Osteocyte (in vitro differentiated cells): ENCODE data around the gene ARL11. TPM values are rescaled to one million over a fixed set of nuclear protein-coding genes. Genes with fewer than 3 reads are reported as not detected.

Experiments used
- DNase-seq: peaks from one replicate; pipeline ENCODE4 v3.0.0; 2021; ENCODE audit warnings: mixed read lengths; ENCODE audit not compliant: unreplicated experiment; ENCODE audit errors: extremely low spot score
- H3K27ac Mint-ChIP-seq: one replicate; pipeline ENCODE4 v1.8.0; 2021; ENCODE audit warnings: mild to moderate bottlenecking, mixed read lengths; ENCODE audit not compliant: unreplicated experiment
- H3K27me3 Mint-ChIP-seq: one replicate; pipeline ENCODE4 v1.8.0; 2021; ENCODE audit warnings: mixed read lengths; ENCODE audit not compliant: unreplicated experiment
- H3K36me3 Mint-ChIP-seq: one replicate; pipeline ENCODE4 v1.8.0; 2021; ENCODE audit warnings: mixed read lengths; ENCODE audit not compliant: unreplicated experiment
- H3K4me1 Mint-ChIP-seq: one replicate; pipeline ENCODE4 v1.8.0; 2021; ENCODE audit warnings: mixed read lengths; ENCODE audit not compliant: unreplicated experiment
- H3K4me3 Mint-ChIP-seq: one replicate; pipeline ENCODE4 v1.8.0; 2021; ENCODE audit warnings: mild to moderate bottlenecking, moderate library complexity, mixed read lengths; ENCODE audit not compliant: unreplicated experiment
- H3K9me3 Mint-ChIP-seq: one replicate; pipeline ENCODE4 v1.8.0; 2021; ENCODE audit warnings: mixed read lengths; ENCODE audit not compliant: unreplicated experiment
- total RNA-seq: library from RNA; stranded (reverse); gene quantifications from 2 replicates; pipeline ENCODE4 v1.2.1, GENCODE V29; 2021
- TF ChIP-seq, protein P1 (sequence below): fragments of 200-600 bp; sonication (generic); IDR thresholded peaks from 2 replicates; pipeline ENCODE4 v1.5.0; 2021; ENCODE audit warnings: antibody characterized with exemption, mild to moderate bottlenecking, moderate library complexity

The ARL11 gene
- total RNA-seq, 1 donor from 2014 or later, result not detected

DNA sequence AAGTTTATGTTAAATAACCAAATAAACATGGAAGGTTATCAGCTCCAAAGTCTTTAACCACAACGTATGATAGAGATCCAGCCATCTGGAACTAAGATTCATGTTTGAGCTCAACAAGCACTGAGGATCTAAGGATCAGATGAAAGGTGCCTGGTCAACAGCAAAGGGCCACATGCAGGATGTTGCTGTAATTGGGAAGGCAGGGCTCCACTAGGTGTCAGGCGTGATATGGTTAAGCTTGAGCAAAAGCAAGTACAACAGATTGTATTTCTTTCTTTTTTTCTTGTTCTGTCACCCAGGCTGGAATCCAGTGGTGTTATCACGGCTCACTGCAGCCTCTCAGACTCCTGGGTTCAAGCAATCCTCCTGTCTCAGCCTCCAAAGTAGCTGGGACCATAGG is 50.9 kb downstream of the ARL11 start:
- DNase-seq, result no peak
- no peak overlapping the region for H3K27ac Mint-ChIP-seq
- no peaks in the 10 kb centered on the region for H3K27me3 Mint-ChIP-seq
- TF ChIP-seq, protein P1, sequence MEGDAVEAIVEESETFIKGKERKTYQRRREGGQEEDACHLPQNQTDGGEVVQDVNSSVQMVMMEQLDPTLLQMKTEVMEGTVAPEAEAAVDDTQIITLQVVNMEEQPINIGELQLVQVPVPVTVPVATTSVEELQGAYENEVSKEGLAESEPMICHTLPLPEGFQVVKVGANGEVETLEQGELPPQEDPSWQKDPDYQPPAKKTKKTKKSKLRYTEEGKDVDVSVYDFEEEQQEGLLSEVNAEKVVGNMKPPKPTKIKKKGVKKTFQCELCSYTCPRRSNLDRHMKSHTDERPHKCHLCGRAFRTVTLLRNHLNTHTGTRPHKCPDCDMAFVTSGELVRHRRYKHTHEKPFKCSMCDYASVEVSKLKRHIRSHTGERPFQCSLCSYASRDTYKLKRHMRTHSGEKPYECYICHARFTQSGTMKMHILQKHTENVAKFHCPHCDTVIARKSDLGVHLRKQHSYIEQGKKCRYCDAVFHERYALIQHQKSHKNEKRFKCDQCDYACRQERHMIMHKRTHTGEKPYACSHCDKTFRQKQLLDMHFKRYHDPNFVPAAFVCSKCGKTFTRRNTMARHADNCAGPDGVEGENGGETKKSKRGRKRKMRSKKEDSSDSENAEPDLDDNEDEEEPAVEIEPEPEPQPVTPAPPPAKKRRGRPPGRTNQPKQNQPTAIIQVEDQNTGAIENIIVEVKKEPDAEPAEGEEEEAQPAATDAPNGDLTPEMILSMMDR, result peak; percentile 29
- H3K9me3 Mint-ChIP-seq, result no peaks in the 10 kb centered on the region
- H3K36me3 Mint-ChIP-seq, result peaks cover 4% of the 10 kb centered on the region
- H3K4me1 Mint-ChIP-seq, result no peaks in the 10 kb centered on the region
- no peak overlapping the region for H3K4me3 Mint-ChIP-seq

- no peak overlapping the region for H3K4me3 Mint-ChIP-seq
- TF ChIP-seq, protein P1, result no peak
- no peaks in the 10 kb centered on the region for H3K9me3 Mint-ChIP-seq
- H3K4me1 Mint-ChIP-seq, result no peaks in the 10 kb centered on the region
- peak; percentile 8 for DNase-seq
- no peaks in the 10 kb centered on the region for H3K27me3 Mint-ChIP-seq
- peaks cover 9% of the 10 kb centered on the region for H3K36me3 Mint-ChIP-seq
- no peak overlapping the region for H3K27ac Mint-ChIP-seq
Observed at GRCh38 chr13:49681842-49682435, 53.6 kb downstream of the ARL11 start.

Other genes with a start within 250 kb of the ARL11 start
- gene CAB39L, start 184.4 kb upstream of the ARL11 start, total RNA-seq, result 7.4 and 8.3 TPM in 2 replicates
- gene SETDB2, start 184.2 kb upstream of the ARL11 start, total RNA-seq, result 8.2 and 9.4 TPM in 2 replicates
- 30.6 and 32.1 TPM in 2 replicates for gene PHF11, start 132.6 kb upstream of the ARL11 start, total RNA-seq
- gene RCBTB1, start 42.9 kb upstream of the ARL11 start, total RNA-seq, result 26.2 and 29.3 TPM in 2 replicates
- gene EBPL, start 63.0 kb downstream of the ARL11 start, total RNA-seq, result 29.2 and 33.7 TPM in 2 replicates
- gene KPNA3, start 164.2 kb downstream of the ARL11 start, total RNA-seq, result 39.9 and 42.6 TPM in 2 replicates